ENCODE results near the gene SEZ6L. TPM values are rescaled to one million over a fixed set of nuclear protein-coding genes. Genes with fewer than 3 reads are reported as not detected.

Gene SEZ6L
- polyA plus RNA-seq, 1 donor from 2014 or later: 31.9 TPM

- TF ChIP-seq CTCF (IDR thresholded peaks at IDR 0.05; ENCODE audit: poor library complexity, severe bottlenecking): peak; percentile 19
- peak; percentile 54 for TF ChIP-seq REST (IDR thresholded peaks at IDR 0.05; ENCODE audit: borderline replicate concordance)
- peak; percentile 31 for TF ChIP-seq SMC3 (conservative IDR thresholded peaks at IDR 0.05; ENCODE audit: poor library complexity)
- peak; percentile 95 for TF ChIP-seq EP300 (conservative IDR thresholded peaks at IDR 0.05; ENCODE audit: poor library complexity, severe bottlenecking)
- TF ChIP-seq MXI1 (conservative IDR thresholded peaks at IDR 0.05; ENCODE audit: poor library complexity, severe bottlenecking): peak; percentile 42
- no peak for TF ChIP-seq EZH2 (IDR thresholded peaks at IDR 0.05; ENCODE audit: borderline replicate concordance, insufficient read depth, low read length, poor library complexity, severe bottlenecking)
- TF ChIP-seq RAD21 (conservative IDR thresholded peaks at IDR 0.05): peak; percentile 32
- no peak for TF ChIP-seq TAF1 (IDR thresholded peaks at IDR 0.05; ENCODE audit: low read depth)
- peak; percentile 75 for TF ChIP-seq POLR2AphosphoS5 (IDR thresholded peaks at IDR 0.05)
- peak overlapping the region; percentile 2 for H2AFZ ChIP-seq (ENCODE audit: low read depth, low read length)
- no peaks in the 10 kb centered on the region for H3K79me2 ChIP-seq (replicated peaks; ENCODE audit: insufficient read depth, low read length)
- no peaks in the 10 kb centered on the region for H3K36me3 ChIP-seq (ENCODE audit: insufficient read depth, low read length)
- peak overlapping the region; percentile 69 for H3K4me2 ChIP-seq (ENCODE audit: low read length)
- H4K20me1 ChIP-seq (ENCODE audit: insufficient read depth): no peaks in the 10 kb centered on the region
- H3K9ac ChIP-seq (ENCODE audit: low read length): peak overlapping the region; percentile 64
- H3K4me3 ChIP-seq (ENCODE audit: low read length): peak overlapping the region; percentile 55
- H3K9me2 ChIP-seq (ENCODE audit: insufficient read depth, low read length): no peaks in the 10 kb centered on the region
- H3K9me3 ChIP-seq (ENCODE audit: low read length): no peaks in the 10 kb centered on the region
- no peaks in the 10 kb centered on the region for H3K27me3 ChIP-seq (ENCODE audit: insufficient read depth, low read depth, low read length)
- peaks cover 2% of the 10 kb centered on the region for H3F3A ChIP-seq (ENCODE audit: insufficient read depth, low read length, poor library complexity, severe bottlenecking)
- peak overlapping the region; percentile 95 for H3K27ac ChIP-seq (ENCODE audit: low read length)
Measured at GRCh38 chr22:26409719-26410335, 240.6 kb downstream of the SEZ6L start.

- H3K9me3 ChIP-seq (ENCODE audit: low read length): no peaks in the 10 kb centered on the region
- peaks cover 2% of the 10 kb centered on the region for H3F3A ChIP-seq (ENCODE audit: insufficient read depth, low read length, poor library complexity, severe bottlenecking)
- no peaks in the 10 kb centered on the region for H4K20me1 ChIP-seq (ENCODE audit: insufficient read depth)
- H3K27me3 ChIP-seq (ENCODE audit: insufficient read depth, low read depth, low read length): no peaks in the 10 kb centered on the region
- H3K9me2 ChIP-seq (ENCODE audit: insufficient read depth, low read length): no peaks in the 10 kb centered on the region
- H3K9ac ChIP-seq (ENCODE audit: low read length): peak overlapping the region; percentile 64
- TF ChIP-seq CTCF (IDR thresholded peaks at IDR 0.05; ENCODE audit: poor library complexity, severe bottlenecking): no peak
- peak; percentile 12 for TF ChIP-seq SMC3 (conservative IDR thresholded peaks at IDR 0.05; ENCODE audit: poor library complexity)
- H3K79me2 ChIP-seq (replicated peaks; ENCODE audit: insufficient read depth, low read length): no peaks in the 10 kb centered on the region
- H3K4me2 ChIP-seq (ENCODE audit: low read length): peak overlapping the region; percentile 69
- peak overlapping the region; percentile 55 for H3K4me3 ChIP-seq (ENCODE audit: low read length)
- H3K27ac ChIP-seq (ENCODE audit: low read length): peak overlapping the region; percentile 95
- H3K36me3 ChIP-seq (ENCODE audit: insufficient read depth, low read length): no peaks in the 10 kb centered on the region
- H2AFZ ChIP-seq (ENCODE audit: low read depth, low read length): peak overlapping the region; percentile 2
Measured at GRCh38 chr22:26410386-26410785, 241.1 kb downstream of the SEZ6L start.

All from neural cell (in vitro differentiated cells).